ENCODE data around the gene AFAP1.

- TF ChIP-seq CTCF (IDR thresholded peaks at IDR 0.05) = no peak
- no peak for TF ChIP-seq POLR2A (IDR thresholded peaks at IDR 0.05)
Measured at GRCh38 chr4:7762376-7763030, 177.2 kb downstream of the AFAP1 start.

All from lower leg skin (tissue), 3 donors.